ENCODE data around the gene PLCG2. TPM values are rescaled to one million over a fixed set of nuclear protein-coding genes. Genes with fewer than 3 reads are reported as not detected.

Gene PLCG2
- total RNA-seq, 4 donors from 2014 or later = 5.3 to 15.8 (median 9.5) TPM

DNA sequence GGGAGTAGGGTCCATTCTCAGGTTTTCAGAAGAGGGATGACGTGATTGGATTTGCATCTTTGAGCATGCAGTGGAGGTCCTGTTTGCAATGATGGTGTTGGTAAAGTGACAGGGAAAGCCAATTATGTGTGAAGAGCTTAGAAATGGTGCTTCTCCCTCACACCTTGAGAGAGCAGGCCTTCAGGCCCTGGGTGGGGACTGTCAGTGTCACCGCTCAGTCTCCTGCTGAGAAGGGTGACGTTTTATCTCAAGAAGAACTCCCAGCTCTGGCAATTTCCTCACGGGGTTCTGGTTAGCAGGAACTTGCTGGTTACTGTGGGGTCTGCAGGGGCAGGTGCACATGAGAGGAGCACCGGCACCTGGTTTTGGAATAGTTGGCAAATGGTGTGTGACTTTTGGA, 11.2 kb downstream of the PLCG2 start:
- WGBS, 2 donors = 89 to 100% methylated on average over 1 to 3 of the region's 5 CpGs
- TF ChIP-seq POLR2A (IDR thresholded peaks at IDR 0.05) = no peak
- TF ChIP-seq, protein P1, sequence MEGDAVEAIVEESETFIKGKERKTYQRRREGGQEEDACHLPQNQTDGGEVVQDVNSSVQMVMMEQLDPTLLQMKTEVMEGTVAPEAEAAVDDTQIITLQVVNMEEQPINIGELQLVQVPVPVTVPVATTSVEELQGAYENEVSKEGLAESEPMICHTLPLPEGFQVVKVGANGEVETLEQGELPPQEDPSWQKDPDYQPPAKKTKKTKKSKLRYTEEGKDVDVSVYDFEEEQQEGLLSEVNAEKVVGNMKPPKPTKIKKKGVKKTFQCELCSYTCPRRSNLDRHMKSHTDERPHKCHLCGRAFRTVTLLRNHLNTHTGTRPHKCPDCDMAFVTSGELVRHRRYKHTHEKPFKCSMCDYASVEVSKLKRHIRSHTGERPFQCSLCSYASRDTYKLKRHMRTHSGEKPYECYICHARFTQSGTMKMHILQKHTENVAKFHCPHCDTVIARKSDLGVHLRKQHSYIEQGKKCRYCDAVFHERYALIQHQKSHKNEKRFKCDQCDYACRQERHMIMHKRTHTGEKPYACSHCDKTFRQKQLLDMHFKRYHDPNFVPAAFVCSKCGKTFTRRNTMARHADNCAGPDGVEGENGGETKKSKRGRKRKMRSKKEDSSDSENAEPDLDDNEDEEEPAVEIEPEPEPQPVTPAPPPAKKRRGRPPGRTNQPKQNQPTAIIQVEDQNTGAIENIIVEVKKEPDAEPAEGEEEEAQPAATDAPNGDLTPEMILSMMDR (IDR thresholded peaks at IDR 0.05) = no peak

DNA sequence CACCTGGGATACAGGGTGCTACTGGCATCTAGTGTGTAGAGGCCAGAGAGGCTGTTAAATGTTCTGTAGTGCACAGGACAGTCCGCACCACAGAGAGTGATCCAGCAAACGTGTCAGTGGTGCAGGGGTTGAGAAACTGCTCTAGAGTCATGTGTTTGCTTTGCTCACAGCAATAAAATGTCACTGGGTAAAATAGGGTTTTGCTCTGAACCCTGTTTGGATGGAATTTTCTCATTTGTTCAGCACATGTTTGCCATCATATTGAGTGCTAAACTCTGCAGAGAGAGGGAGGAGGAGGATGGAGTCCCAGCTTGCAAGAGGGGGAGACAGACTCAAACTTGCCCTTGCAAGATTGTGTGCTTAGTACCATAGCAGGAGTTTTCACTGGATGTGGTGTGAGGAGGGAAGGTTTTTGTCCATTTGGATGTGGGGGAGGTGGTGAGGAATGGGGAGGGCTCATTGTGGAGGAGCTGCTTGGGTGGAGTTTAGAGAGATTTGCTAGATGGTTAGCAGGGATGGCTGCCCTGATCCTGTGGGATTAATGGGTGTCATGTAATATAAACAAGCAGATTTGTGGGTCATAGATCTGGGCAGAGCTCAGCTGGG, 11.8 kb downstream of the PLCG2 start:
- TF ChIP-seq, protein P1 (IDR thresholded peaks at IDR 0.05) = no peak
- TF ChIP-seq POLR2A (IDR thresholded peaks at IDR 0.05) = no peak
- H3K9me3 ChIP-seq = no peaks in the 10 kb centered on the region
- no peak overlapping the region for H3K4me3 ChIP-seq
- intact Hi-C loops (cut with DNase I) = no loop called here
- 64 to 90% methylated on average over 2 of the region's 2 CpGs for WGBS, 2 donors
- DNase-seq = no peak
- H3K27me3 ChIP-seq = no peaks in the 10 kb centered on the region
- no peak overlapping the region for H3K27ac ChIP-seq
- no peaks in the 10 kb centered on the region for H3K36me3 ChIP-seq
- no peaks in the 10 kb centered on the region for H3K4me1 ChIP-seq

More for the DNA sequence above, 11.2 kb downstream of the PLCG2 start:
- no peaks in the 10 kb centered on the region for H3K27me3 ChIP-seq
- intact Hi-C loops (cut with DNase I) = no loop called here
- no peaks in the 10 kb centered on the region for H3K9me3 ChIP-seq
- no peak overlapping the region for H3K4me3 ChIP-seq
- no peaks in the 10 kb centered on the region for H3K36me3 ChIP-seq
- no peak overlapping the region for H3K27ac ChIP-seq
- DNase-seq = no peak
- no peaks in the 10 kb centered on the region for H3K4me1 ChIP-seq

DNA sequence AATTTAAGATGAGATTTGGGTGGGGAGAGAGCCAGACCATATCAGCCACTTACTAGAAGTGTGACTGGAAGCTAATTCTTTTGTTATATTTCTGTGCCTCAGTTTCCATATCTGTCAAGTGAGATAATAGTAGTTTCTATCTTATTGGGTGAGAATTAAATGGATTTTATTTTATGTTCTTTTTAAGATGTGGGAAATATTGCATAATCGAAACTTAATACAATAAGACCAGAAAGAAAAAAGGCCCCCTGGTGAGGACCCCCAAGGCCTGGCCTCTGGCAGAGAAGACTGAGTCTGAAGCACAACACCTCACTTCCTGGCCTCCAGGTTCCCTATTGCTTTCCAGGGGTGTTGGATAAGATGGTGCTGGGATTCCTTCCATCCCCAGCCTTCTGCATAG, 13.7 kb downstream of the PLCG2 start:
- no peak for TF ChIP-seq POLR2A (IDR thresholded peaks at IDR 0.05)
- TF ChIP-seq, protein P1 (IDR thresholded peaks at IDR 0.05) = no peak
- no peak for DNase-seq
- no peaks in the 10 kb centered on the region for H3K36me3 ChIP-seq
- no peaks in the 10 kb centered on the region for H3K27me3 ChIP-seq
- H3K27ac ChIP-seq = no peak overlapping the region
- 92 to 95% methylated on average over 1 of the region's 1 CpG for WGBS, 2 donors
- intact Hi-C loops (cut with DNase I) = no loop called here
- peaks cover 0 to 15% (median 0%) of the 10 kb centered on the region in 3 donors for H3K4me1 ChIP-seq
- H3K9me3 ChIP-seq = no peaks in the 10 kb centered on the region
- H3K4me3 ChIP-seq = no peak overlapping the region

DNA sequence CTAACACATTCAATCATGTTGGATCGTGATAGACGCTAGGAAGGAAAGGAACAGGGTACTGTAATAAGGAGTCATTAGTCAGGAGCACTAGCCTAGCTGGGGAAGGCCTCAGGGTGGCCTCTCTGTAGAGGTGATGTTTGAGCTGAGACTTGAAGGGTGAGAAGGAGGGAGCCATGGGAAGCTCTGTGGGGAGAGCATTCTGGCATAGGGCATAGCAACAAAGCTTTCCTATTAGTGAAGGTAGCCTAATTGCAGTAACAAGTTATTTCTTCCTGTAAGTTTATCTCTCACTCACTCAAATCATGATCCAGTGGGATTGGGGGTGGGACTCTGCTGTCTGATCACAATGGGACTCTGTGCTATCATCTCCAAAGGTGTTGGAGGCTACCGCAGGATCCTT, 16.1 kb downstream of the PLCG2 start:
- WGBS, 2 donors = 95 to 98% methylated on average over 3 of the region's 3 CpGs
- TF ChIP-seq, protein P1 (IDR thresholded peaks at IDR 0.05) = no peak
- no peak for TF ChIP-seq POLR2A (IDR thresholded peaks at IDR 0.05)
- intact Hi-C loops (cut with DNase I) = no loop called here
- no peaks in the 10 kb centered on the region for H3K27me3 ChIP-seq
- no peak overlapping the region for H3K4me3 ChIP-seq
- H3K36me3 ChIP-seq = no peaks in the 10 kb centered on the region
- no peak overlapping the region for H3K27ac ChIP-seq
- no peak for DNase-seq
- H3K4me1 ChIP-seq = peaks cover 0 to 27% (median 0%) of the 10 kb centered on the region in 3 donors
- no peaks in the 10 kb centered on the region for H3K9me3 ChIP-seq

DNA sequence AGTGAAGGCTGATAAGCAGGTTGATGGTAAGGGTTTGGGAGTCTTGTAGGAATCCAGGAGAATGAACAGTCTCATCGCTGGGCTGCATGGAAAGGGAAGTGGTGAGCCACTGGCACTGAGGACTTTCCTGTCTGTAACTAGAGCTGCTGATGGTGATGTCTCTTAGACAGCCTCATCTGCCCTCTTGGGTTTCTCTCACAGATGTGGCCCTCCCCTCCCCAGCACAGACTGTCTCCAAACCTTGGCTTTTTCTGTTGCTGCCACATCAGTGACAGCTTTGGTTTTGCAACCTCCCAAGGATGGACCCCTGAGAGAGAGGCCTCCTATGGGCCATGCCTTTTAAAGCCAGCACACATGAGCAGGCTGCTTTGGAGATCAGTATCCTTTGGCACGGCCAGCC, 16.9 kb downstream of the PLCG2 start:
- Histone ChIP-seq H3K4me1 (peaks cover 0 to 27% (median 0%) of the 10 kb centered on the region in 3 donors), H3K36me3 (no peaks in the 10 kb centered on the region), H3K9me3 (no peaks in the 10 kb centered on the region), H3K4me3 (no peak overlapping the region), H3K27me3 (no peaks in the 10 kb centered on the region), H3K27ac (no peak overlapping the region)
- 86% methylated on average over 2 of the region's 2 CpGs; no CpG with 5 or more reads in 1 of the 2 donors for WGBS, 2 donors
- intact Hi-C loops (cut with DNase I) = no loop called here
- no peak for TF ChIP-seq POLR2A (IDR thresholded peaks at IDR 0.05)
- TF ChIP-seq, protein P1 (IDR thresholded peaks at IDR 0.05) = no peak
- no peak for DNase-seq
